ENCODE measurements around the gene CAMTA1.
"Not testable (repeated sequence)": the region's sequence is repeated elsewhere in the genome, so short reads cannot be mapped to it uniquely, and the experiment has no call there.

CAMTA1 gene

GRCh38 chr1:7784492-7785071 is 999.3 kb downstream of the CAMTA1 start:
- Histone ChIP-seq H3K27ac (ENCODE audit: insufficient read depth, low read depth, low read length, poor library complexity, severe bottlenecking) (peak overlapping the region; percentile 58), H3K27me3 (ENCODE audit: control insufficient read depth, insufficient read depth, low read length, poor library complexity, severe bottlenecking) (peaks cover 7% of the 10 kb centered on the region), H3K4me1 (ENCODE audit: control insufficient read depth, insufficient read depth, low read length) (no peaks in the 10 kb centered on the region), H3K36me3 (ENCODE audit: control insufficient read depth, insufficient read depth, low read length) (peaks cover 21% of the 10 kb centered on the region), H3K4me3 (ENCODE audit: insufficient read depth, low read depth, low read length) (peak overlapping the region; percentile 19), H3K9me3 (ENCODE audit: control insufficient read depth, low read length) (no peaks in the 10 kb centered on the region)
- WGBS, 2 experiments = 59 to 60% methylated on average over 52 of the region's 52 CpGs

- peaks cover 2% of the 10 kb centered on the region for H3K9me3 ChIP-seq (ENCODE audit: control insufficient read depth, low read length)
- peaks cover 7% of the 10 kb centered on the region for H3K27me3 ChIP-seq (ENCODE audit: control insufficient read depth, insufficient read depth, low read length, poor library complexity, severe bottlenecking)
- 91 to 94% methylated on average over 7 of the region's 7 CpGs for WGBS, 2 experiments
- H3K27ac ChIP-seq (ENCODE audit: insufficient read depth, low read depth, low read length, poor library complexity, severe bottlenecking) = no peak overlapping the region
- H3K4me3 ChIP-seq (ENCODE audit: insufficient read depth, low read depth, low read length) = no peak overlapping the region
- H3K4me1 ChIP-seq (ENCODE audit: control insufficient read depth, insufficient read depth, low read length) = no peaks in the 10 kb centered on the region
- peaks cover 21% of the 10 kb centered on the region for H3K36me3 ChIP-seq (ENCODE audit: control insufficient read depth, insufficient read depth, low read length)
Measured at GRCh38 chr1:7785108-7785507, 999.9 kb downstream of the CAMTA1 start.

GRCh38 chr1:7786795-7787194 is 1001.5 kb downstream of the CAMTA1 start:
- peaks cover 24% of the 10 kb centered on the region for H3K36me3 ChIP-seq (ENCODE audit: control insufficient read depth, insufficient read depth, low read length)
- H3K27me3 ChIP-seq (ENCODE audit: control insufficient read depth, insufficient read depth, low read length, poor library complexity, severe bottlenecking) = peaks cover 7% of the 10 kb centered on the region
- H3K9me3 ChIP-seq (ENCODE audit: control insufficient read depth, low read length) = peaks cover 2% of the 10 kb centered on the region
- H3K27ac ChIP-seq (ENCODE audit: insufficient read depth, low read depth, low read length, poor library complexity, severe bottlenecking) = no peak overlapping the region
- H3K4me3 ChIP-seq (ENCODE audit: insufficient read depth, low read depth, low read length) = no peak overlapping the region
- no peaks in the 10 kb centered on the region for H3K4me1 ChIP-seq (ENCODE audit: control insufficient read depth, insufficient read depth, low read length)
- 90 to 92% methylated on average over 5 of the region's 5 CpGs for WGBS, 2 experiments

- Histone ChIP-seq H3K27me3 (ENCODE audit: control insufficient read depth, insufficient read depth, low read length, poor library complexity, severe bottlenecking) (peaks cover 1% of the 10 kb centered on the region), H3K36me3 (ENCODE audit: control insufficient read depth, insufficient read depth, low read length) (peaks cover 32% of the 10 kb centered on the region), H3K4me1 (ENCODE audit: control insufficient read depth, insufficient read depth, low read length) (no peaks in the 10 kb centered on the region), H3K27ac (ENCODE audit: insufficient read depth, low read depth, low read length, poor library complexity, severe bottlenecking) (no peak overlapping the region), H3K4me3 (ENCODE audit: insufficient read depth, low read depth, low read length) (no peak overlapping the region), H3K9me3 (ENCODE audit: control insufficient read depth, low read length) (peaks cover 2% of the 10 kb centered on the region)
- WGBS, 2 experiments = 87 to 89% methylated on average over 5 of the region's 5 CpGs
Measured at GRCh38 chr1:7789828-7790227, 1004.6 kb downstream of the CAMTA1 start.

GRCh38 chr1:7791027-7791426 is 1005.8 kb downstream of the CAMTA1 start:
- not testable (repeated sequence) for H3K27ac ChIP-seq (ENCODE audit: insufficient read depth, low read depth, low read length, poor library complexity, severe bottlenecking); H3K4me3 ChIP-seq (ENCODE audit: insufficient read depth, low read depth, low read length); H3K4me1 ChIP-seq (ENCODE audit: control insufficient read depth, insufficient read depth, low read length); H3K27me3 ChIP-seq (ENCODE audit: control insufficient read depth, insufficient read depth, low read length, poor library complexity, severe bottlenecking); H3K9me3 ChIP-seq (ENCODE audit: control insufficient read depth, low read length)
- WGBS, 2 experiments = 92 to 96% methylated on average over 3 of the region's 3 CpGs
- H3K36me3 ChIP-seq (ENCODE audit: control insufficient read depth, insufficient read depth, low read length) = peaks cover 32% of the 10 kb centered on the region

- 90% methylated on average over 12 of the region's 12 CpGs for WGBS, 2 experiments
- H3K9me3 ChIP-seq (ENCODE audit: control insufficient read depth, low read length) = no peaks in the 10 kb centered on the region
Measured at GRCh38 chr1:7795406-7795805, 1010.2 kb downstream of the CAMTA1 start.

GRCh38 chr1:7805460-7805859 is 1020.2 kb downstream of the CAMTA1 start:
- Histone ChIP-seq H3K4me3 (ENCODE audit: insufficient read depth, low read depth, low read length) (no peak overlapping the region), H3K4me1 (ENCODE audit: control insufficient read depth, insufficient read depth, low read length) (no peaks in the 10 kb centered on the region), H3K36me3 (ENCODE audit: control insufficient read depth, insufficient read depth, low read length) (peaks cover 4% of the 10 kb centered on the region), H3K27me3 (ENCODE audit: control insufficient read depth, insufficient read depth, low read length, poor library complexity, severe bottlenecking) (no peaks in the 10 kb centered on the region), H3K27ac (ENCODE audit: insufficient read depth, low read depth, low read length, poor library complexity, severe bottlenecking) (no peak overlapping the region), H3K9me3 (ENCODE audit: control insufficient read depth, low read length) (no peaks in the 10 kb centered on the region)
- 92 to 96% methylated on average over 9 of the region's 9 CpGs for WGBS, 2 experiments

More at GRCh38 chr1:7795406-7795805, 1010.2 kb downstream of the CAMTA1 start:
- Histone ChIP-seq H3K4me1 (ENCODE audit: control insufficient read depth, insufficient read depth, low read length) (no peaks in the 10 kb centered on the region), H3K4me3 (ENCODE audit: insufficient read depth, low read depth, low read length) (no peak overlapping the region), H3K36me3 (ENCODE audit: control insufficient read depth, insufficient read depth, low read length) (peaks cover 9% of the 10 kb centered on the region), H3K27me3 (ENCODE audit: control insufficient read depth, insufficient read depth, low read length, poor library complexity, severe bottlenecking) (no peaks in the 10 kb centered on the region), H3K27ac (ENCODE audit: insufficient read depth, low read depth, low read length, poor library complexity, severe bottlenecking) (no peak overlapping the region)

- H3K4me3 ChIP-seq (ENCODE audit: insufficient read depth, low read depth, low read length) = no peak overlapping the region
- no peaks in the 10 kb centered on the region for H3K4me1 ChIP-seq (ENCODE audit: control insufficient read depth, insufficient read depth, low read length)
- H3K9me3 ChIP-seq (ENCODE audit: control insufficient read depth, low read length) = peaks cover 3% of the 10 kb centered on the region
- peaks cover 9% of the 10 kb centered on the region for H3K36me3 ChIP-seq (ENCODE audit: control insufficient read depth, insufficient read depth, low read length)
- no peaks in the 10 kb centered on the region for H3K27me3 ChIP-seq (ENCODE audit: control insufficient read depth, insufficient read depth, low read length, poor library complexity, severe bottlenecking)
- no peak overlapping the region for H3K27ac ChIP-seq (ENCODE audit: insufficient read depth, low read depth, low read length, poor library complexity, severe bottlenecking)
- 53 to 88% methylated on average over 1 of the region's 1 CpG for WGBS, 2 experiments
Measured at GRCh38 chr1:7808253-7808844, 1023.1 kb downstream of the CAMTA1 start.

GRCh38 chr1:7809742-7810141 is 1024.5 kb downstream of the CAMTA1 start:
- H3K9me3 ChIP-seq (ENCODE audit: control insufficient read depth, low read length) = peaks cover 8% of the 10 kb centered on the region
- no peak overlapping the region for H3K4me3 ChIP-seq (ENCODE audit: insufficient read depth, low read depth, low read length)
- WGBS, 2 experiments = 93 to 96% methylated on average over 13 of the region's 13 CpGs
- H3K4me1 ChIP-seq (ENCODE audit: control insufficient read depth, insufficient read depth, low read length) = no peaks in the 10 kb centered on the region
- peaks cover 14% of the 10 kb centered on the region for H3K36me3 ChIP-seq (ENCODE audit: control insufficient read depth, insufficient read depth, low read length)
- H3K27me3 ChIP-seq (ENCODE audit: control insufficient read depth, insufficient read depth, low read length, poor library complexity, severe bottlenecking) = no peaks in the 10 kb centered on the region
- H3K27ac ChIP-seq (ENCODE audit: insufficient read depth, low read depth, low read length, poor library complexity, severe bottlenecking) = no peak overlapping the region

- Histone ChIP-seq H3K36me3 (ENCODE audit: control insufficient read depth, insufficient read depth, low read length) (peaks cover 10% of the 10 kb centered on the region), H3K4me1 (ENCODE audit: control insufficient read depth, insufficient read depth, low read length) (no peaks in the 10 kb centered on the region), H3K9me3 (ENCODE audit: control insufficient read depth, low read length) (peaks cover 8% of the 10 kb centered on the region), H3K4me3 (ENCODE audit: insufficient read depth, low read depth, low read length) (no peak overlapping the region), H3K27ac (ENCODE audit: insufficient read depth, low read depth, low read length, poor library complexity, severe bottlenecking) (no peak overlapping the region), H3K27me3 (ENCODE audit: control insufficient read depth, insufficient read depth, low read length, poor library complexity, severe bottlenecking) (no peaks in the 10 kb centered on the region)
- 93 to 96% methylated on average over 7 of the region's 7 CpGs for WGBS, 2 experiments
Measured at GRCh38 chr1:7810395-7810794, 1025.1 kb downstream of the CAMTA1 start.
